HepG2 (cell line): ENCODE data around the gene PTPRU. TPM values are rescaled to one million over a fixed set of nuclear protein-coding genes. Genes with fewer than 3 reads are reported as not detected.

Experiments used
- ATAC-seq: fragments of 200-7000 bp; cut with Tn5 transposase; 3 replicates; pipeline ENCODE4 v1.9.1; 2020; ENCODE audit warnings: mild to moderate bottlenecking, moderate library complexity
- BruUV-seq: library from RNA; stranded (reverse); fragments of 400-500 nt; replicated peaks from 2 replicates; lab custom pipeline; 2021; lab: Mats Ljungman, UMichigan
- CTCF ChIA-PET: fragments of 300-600 bp; formaldehyde crosslinking; extraction: SDS; loops from one replicate; lab custom pipeline; 2021; ENCODE audit warnings: low total read pairs, inconsistent platforms, low intra/inter-chr PET ratio; lab: Yijun Ruan, JAX
- POLR2A ChIA-PET: fragments of 350-600 bp; sonication (Branson Sonifier 250); formaldehyde crosslinking; loops from one replicate; lab custom pipeline; 2020; ENCODE audit warnings: antibody characterized with exemption, inconsistent platforms; lab: Yijun Ruan, JAX
- DNase-seq: peaks from one replicate; pipeline ENCODE4 v3.0.0-alpha.2; 2015; ENCODE audit warnings: low spot score
- FAIRE-seq: peaks from 3 replicates; lab custom pipeline; 2011; peaks lifted over from hg19 to GRCh38; lab: Jason Lieb, UNC
- H2AFZ ChIP-seq: one replicate; pipeline ENCODE4 v1.6.1; 2011; ENCODE audit warnings: low read length, inconsistent platforms
- H3K27ac ChIP-seq: fragments of 300-600 bp; 3 replicates; pipeline ENCODE4 v1.8.0; 2011; ENCODE audit warnings: mixed run types, mild to moderate bottlenecking, mixed read lengths, low read length, inconsistent platforms; ENCODE audit not compliant: insufficient read depth; ENCODE audit errors: extremely low read length
- H3K27me3 ChIP-seq, 2 experiments: fragments of 200-600 bp in 1 of 2; 2 replicates in 1 of 2; 3 replicates in 1 of 2; pipeline versions ENCODE4 v1.6.0 to v1.8.0; 2011; ENCODE audit warnings: low read length in 2 of 2, mild to moderate bottlenecking in 2 of 2, moderate library complexity in 2 of 2, inconsistent platforms in 1 of 2; ENCODE audit not compliant: insufficient read depth in 2 of 2, control insufficient read depth in 1 of 2
- H3K36me3 ChIP-seq, 2 experiments: fragments of 200-600 bp in 1 of 2; replicated peaks in 1 of 2; 2 replicates in 1 of 2; 3 replicates in 1 of 2; pipeline versions ENCODE4 v1.5.1 to v1.8.0; 2011; ENCODE audit warnings: low read length in 2 of 2, inconsistent platforms in 1 of 2; ENCODE audit not compliant: insufficient read depth in 2 of 2, control insufficient read depth in 1 of 2
- H3K4me1 ChIP-seq: 2 replicates; pipeline ENCODE4 v1.5.1; 2012; ENCODE audit warnings: low read length, inconsistent platforms; ENCODE audit not compliant: insufficient read depth
- H3K4me2 ChIP-seq: 2 replicates; pipeline ENCODE4 v1.6.0; 2011; ENCODE audit warnings: low read depth, low read length, inconsistent platforms
- H3K4me3 ChIP-seq, 3 experiments: fragments of 200-600 bp in 1 of 3; sonication (generic), shearing (Covaris generic) in 1 of 3; replicated peaks in 1 of 3; 2 replicates each; pipeline ENCODE4 v1.5.1; 2011 to 2016; ENCODE audit warnings: low read length in 3 of 3, inconsistent platforms in 2 of 3, low read depth in 2 of 3, mild to moderate bottlenecking in 2 of 3, control low read depth in 1 of 3, mixed read lengths in 1 of 3; ENCODE audit not compliant: insufficient read depth in 1 of 3
- H3K79me2 ChIP-seq: one replicate; pipeline ENCODE4 v1.6.1; 2011; ENCODE audit warnings: low read length, inconsistent platforms; ENCODE audit not compliant: insufficient read depth
- H3K9ac ChIP-seq: 2 replicates; pipeline ENCODE4 v1.6.0; 2011; ENCODE audit warnings: mild to moderate bottlenecking, low read depth, low read length, inconsistent platforms; ENCODE audit not compliant: insufficient read depth
- H3K9me3 ChIP-seq: 2 replicates; pipeline ENCODE4 v1.5.1; 2012; ENCODE audit warnings: mild to moderate bottlenecking, low read length
- H4K20me1 ChIP-seq: 2 replicates; pipeline ENCODE4 v1.6.0; 2011; ENCODE audit warnings: inconsistent platforms, mild to moderate bottlenecking, low read length, moderate library complexity; ENCODE audit not compliant: insufficient read depth
- CTCF ChIP-seq: sonication (generic); formaldehyde crosslinking; IDR thresholded peaks from 2 replicates; pipeline ENCODE4 v1.5.0; 2020; ENCODE audit warnings: mild to moderate bottlenecking, missing genetic modification reagents, moderate library complexity
- SMARCC2 ChIP-seq: fragments of 450-650 bp; IDR thresholded peaks from 2 replicates; pipeline ENCODE4 v1.6.1; 2017; ENCODE audit warnings: antibody characterized with exemption, mild to moderate bottlenecking
- U2AF1 ChIP-seq: fragments of 200-400 bp; formaldehyde crosslinking; optimal IDR thresholded peaks from 2 replicates; pipeline ENCODE3; 2017; ENCODE audit warnings: mild to moderate bottlenecking, low read depth, low read length
- ZNF138 ChIP-seq: sonication (generic); formaldehyde crosslinking; IDR thresholded peaks from 2 replicates; pipeline ENCODE4 v1.5.0; 2020; ENCODE audit warnings: mild to moderate bottlenecking, low read depth, missing genetic modification reagents
- ZNF629 ChIP-seq: sonication (generic); formaldehyde crosslinking; conservative IDR thresholded peaks from 2 replicates; pipeline ENCODE4 v1.5.0; 2020; ENCODE audit warnings: missing genetic modification reagents
- WGBS: methylation state at CpG from one replicate; pipeline ENCODE4 v1.1.6; 2017; ENCODE audit warnings: low lambda C conversion rate; 5-methylcytosine and 5-hydroxymethylcytosine counted together
- in situ Hi-C: cut with HindIII; loops from 2 replicates; pipeline ENCODE4 v1.10.0; 2017; ENCODE audit warnings: low pct_unique_long_range_greater_than_20kb; ENCODE audit not compliant: extremely low pct_ligation_motif_present
- intact Hi-C: fragments of 100-400 bp; cut with micrococcal nuclease; formaldehyde crosslinking; loops from one replicate; pipeline ENCODE4 v1.10.0; 2022; ENCODE audit not compliant: unreplicated experiment
- polyA plus RNA-seq, 8 experiments: library from polyadenylated mRNA; depleted of rRNA in 3 of 8; stranded (reverse) in 7 of 8; unstranded in 1 of 8; fragments of >200 nt; fragmentation: Illumina TruSeq in 4 of 8; extraction: Trizol in 4 of 8; gene quantifications; 2 replicates each; pipeline versions ENCODE4 v1.2.1 to v1.2.3, GENCODE V29; 2011 to 2016; ENCODE audit warnings: low read depth in 4 of 8, missing spikeins in 1 of 8, mixed read lengths in 1 of 8; ENCODE audit not compliant: insufficient read depth in 1 of 8
- total RNA-seq, 5 experiments: library from RNA; depleted of rRNA; stranded (reverse); fragments of >200 nt; fragmentation: Illumina TruSeq; extraction: Trizol; gene quantifications; 2 replicates each; pipeline ENCODE4 v1.2.3, GENCODE V29; 2016; ENCODE audit warnings: low read depth in 1 of 5

Gene PTPRU
- total and polyA plus RNA-seq, 2 of the 13 experiments (the other 11 are each of a cell fraction or from before 2014, with no cell fraction given): 21.6 to 22.3 TPM

- TF ChIP-seq CTCF (no peak), ZNF138 (CRISPR knock-in tag) (no peak), SMARCC2 (no peak)
Measured at GRCh38 chr1:29327223-29327935, 91.1 kb downstream of the PTPRU start (continued).

GRCh38 chr1:29329022-29329775, 92.9 kb downstream of the PTPRU start:
- intact Hi-C loops (no loop called here), in situ Hi-C loops (loop anchor here (25.0 kb wide), 2 partner anchors 783 to 1358 kb away; no protein-coding TSS in a partner anchor)
- Histone ChIP-seq H2AFZ (no peak overlapping the region), H3K36me3 (peaks cover 0 to 3% of the 10 kb centered on the region in 2 experiments; a peak in 2 of 5 replicates), H3K4me1 (no peaks in the 10 kb centered on the region; the same call in 1 of the 2 replicates), H3K4me3 (no peak overlapping the region), H3K9me3 (no peaks in the 10 kb centered on the region), H3K27me3 (no peaks in the 10 kb centered on the region), H4K20me1 (no peaks in the 10 kb centered on the region), H3K9ac (no peak overlapping the region), H3K79me2 (no peaks in the 10 kb centered on the region), H3K27ac (no peak overlapping the region), H3K4me2 (no peak overlapping the region)
- CTCF ChIA-PET: no interaction called here
- DNase-seq (no peak), ATAC-seq (no peak), FAIRE-seq (no peak)
- POLR2A ChIA-PET: no interaction called here
- 88% methylated on average over 8 of the region's 9 CpGs for WGBS
- no TSS peak for BruUV-seq
- TF ChIP-seq ZNF629: peak; percentile 61
- no peak for TF ChIP-seq U2AF1
